Thyroid gland (tissue), 4 donors: ENCODE data around the gene CCDC158. TPM values are rescaled to one million over a fixed set of nuclear protein-coding genes. Genes with fewer than 3 reads are reported as not detected.
A peak's percentile ranks its signal among the peaks of the same experiment; 100 is the strongest.

Source experiments
- DNase-seq, 2 donors: peaks; one replicate each; pipeline ENCODE4 v3.0.0-alpha.2; 2019
- H3K27ac ChIP-seq, 3 donors: fragments of 200-600 bp; sonication (generic); 1 replicate in 2 of 3; 2 replicates in 1 of 3; pipeline ENCODE4 v1.5.1; 2016 to 2019; ENCODE audit warnings: mild to moderate bottlenecking in 1 of 3, moderate library complexity in 1 of 3
- H3K27me3 ChIP-seq: fragments of 200-600 bp; sonication (generic); one replicate; pipeline ENCODE4 v1.5.1; 2019
- H3K36me3 ChIP-seq, 2 donors: fragments of 200-600 bp; sonication (generic); one replicate each; pipeline ENCODE4 v1.5.1; 2016 to 2019
- H3K4me1 ChIP-seq, 2 donors: fragments of 200-600 bp; sonication (generic); one replicate each; pipeline ENCODE4 v1.5.1; 2017 to 2019
- H3K4me3 ChIP-seq, 3 donors: fragments of 200-600 bp; sonication (generic); replicated peaks in 1 of 3; 1 replicate in 2 of 3; 2 replicates in 1 of 3; pipeline ENCODE4 v1.5.1; 2016; ENCODE audit warnings: mild to moderate bottlenecking in 1 of 3
- H3K9me3 ChIP-seq: fragments of 200-600 bp; sonication (generic); one replicate; pipeline ENCODE4 v1.5.1; 2017
- CTCF ChIP-seq, 6 experiments: fragments of 200-600 bp in 3 of 6; fragments of 450-650 bp in 3 of 6; sonication (generic) in 3 of 6; IDR thresholded peaks; one replicate each; pipeline ENCODE4 v1.5.1; 2016 to 2019; ENCODE audit warnings: antibody characterized with exemption in 6 of 6, mild to moderate bottlenecking in 2 of 6, inconsistent platforms in 1 of 6, moderate library complexity in 1 of 6
- POLR2A ChIP-seq, 2 donors: fragments of 450-650 bp; IDR thresholded peaks; one replicate each; pipeline ENCODE4 v1.6.1; 2017; ENCODE audit warnings: antibody characterized with exemption in 2 of 2, mild to moderate bottlenecking in 2 of 2, moderate library complexity in 1 of 2
- WGBS, 2 donors: methylation state at CpG; one replicate each; pipeline ENCODE4 v1.1.5; 2017; 5-methylcytosine and 5-hydroxymethylcytosine counted together
- intact Hi-C: fragments of 100-400 bp; cut with DNase I; formaldehyde crosslinking; loops from one replicate; pipeline ENCODE4 v1.15.1; 2023
- total RNA-seq, 4 donors: library from RNA; depleted of rRNA; stranded (reverse); fragments of >200 nt; gene quantifications; one replicate each; pipeline ENCODE4 v1.2.3, GENCODE V29; 2016

CCDC158 gene
- total RNA-seq, 4 donors from 2014 or later, result 2.0 to 5.8 (median 3.5) TPM

- H3K4me1 ChIP-seq, result peaks cover 3 to 6% of the 10 kb centered on the region in 2 donors
- no peak for TF ChIP-seq CTCF (IDR thresholded peaks at IDR 0.05)
- TF ChIP-seq POLR2A (IDR thresholded peaks at IDR 0.05), result no peak
- no peak overlapping the region for H3K27ac ChIP-seq
- no peaks in the 10 kb centered on the region for H3K9me3 ChIP-seq
- no peak for DNase-seq
- intact Hi-C loops, result loop anchor here (10.0 kb wide), 1 partner anchor 125 kb away; no protein-coding TSS in a partner anchor
- H3K4me3 ChIP-seq, result no peak overlapping the region
- no peaks in the 10 kb centered on the region for H3K27me3 ChIP-seq
- WGBS, 2 donors, result 91 to 95% methylated on average over 3 of the region's 3 CpGs
- H3K36me3 ChIP-seq, result no peaks in the 10 kb centered on the region
Observed at GRCh38 chr4:76309939-76310550, 110.9 kb downstream of the CCDC158 start.

GRCh38 chr4:76308548-76308947 is 112.4 kb downstream of the CCDC158 start:
- Histone ChIP-seq H3K4me1 (peaks cover 3 to 6% of the 10 kb centered on the region in 2 donors), H3K27ac (no peak overlapping the region), H3K9me3 (no peaks in the 10 kb centered on the region), H3K36me3 (no peaks in the 10 kb centered on the region), H3K4me3 (no peak overlapping the region), H3K27me3 (no peaks in the 10 kb centered on the region)
- intact Hi-C loops, result loop anchor here (10.0 kb wide), 1 partner anchor 124 kb away; no protein-coding TSS in a partner anchor
- WGBS, 2 donors, result 13 to 34% methylated on average over 6 of the region's 6 CpGs
- TF ChIP-seq POLR2A (IDR thresholded peaks at IDR 0.05) (no peak), CTCF (IDR thresholded peaks at IDR 0.05) (no peak)
- DNase-seq, result peak; percentile 64 to 66

- Histone ChIP-seq H3K4me1 (peaks cover 3 to 6% of the 10 kb centered on the region in 2 donors), H3K27ac (no peak overlapping the region), H3K36me3 (no peaks in the 10 kb centered on the region), H3K4me3 (peak overlapping the region in 1 of 3 donors; percentile 46), H3K9me3 (no peaks in the 10 kb centered on the region), H3K27me3 (no peaks in the 10 kb centered on the region)
- peak; percentile 40 to 45 for DNase-seq
- intact Hi-C loops, result loop anchor here (10.0 kb wide), 1 partner anchor 123 kb away; no protein-coding TSS in a partner anchor
- TF ChIP-seq CTCF (IDR thresholded peaks at IDR 0.05) (no peak), POLR2A (IDR thresholded peaks at IDR 0.05) (no peak)
- 34 to 38% methylated on average over 4 of the region's 4 CpGs for WGBS, 2 donors
Observed at GRCh38 chr4:76307660-76308014, 113.3 kb downstream of the CCDC158 start.

GRCh38 chr4:76306882-76307659 is 113.9 kb downstream of the CCDC158 start:
- intact Hi-C loops, result loop anchor here (10.0 kb wide), 1 partner anchor 122 kb away; no protein-coding TSS in a partner anchor
- Histone ChIP-seq H3K4me3 (peak overlapping the region; percentile 46 to 92 (median 78)), H3K9me3 (no peaks in the 10 kb centered on the region), H3K27ac (peak overlapping the region in 2 of 3 donors; percentile 24 to 60), H3K4me1 (peaks cover 3 to 6% of the 10 kb centered on the region in 2 donors), H3K27me3 (no peaks in the 10 kb centered on the region), H3K36me3 (no peaks in the 10 kb centered on the region)
- peak; percentile 47 to 56 for DNase-seq
- peak in 3 of 6 experiments; percentile 13 to 18 (median 17) for TF ChIP-seq CTCF (IDR thresholded peaks at IDR 0.05)
- TF ChIP-seq POLR2A (IDR thresholded peaks at IDR 0.05), result no peak
- 9 to 22% methylated on average over 9 to 24 of the region's 37 CpGs for WGBS, 2 donors
